ENCODE results near the gene CTNS.

- TF ChIP-seq, protein P1, sequence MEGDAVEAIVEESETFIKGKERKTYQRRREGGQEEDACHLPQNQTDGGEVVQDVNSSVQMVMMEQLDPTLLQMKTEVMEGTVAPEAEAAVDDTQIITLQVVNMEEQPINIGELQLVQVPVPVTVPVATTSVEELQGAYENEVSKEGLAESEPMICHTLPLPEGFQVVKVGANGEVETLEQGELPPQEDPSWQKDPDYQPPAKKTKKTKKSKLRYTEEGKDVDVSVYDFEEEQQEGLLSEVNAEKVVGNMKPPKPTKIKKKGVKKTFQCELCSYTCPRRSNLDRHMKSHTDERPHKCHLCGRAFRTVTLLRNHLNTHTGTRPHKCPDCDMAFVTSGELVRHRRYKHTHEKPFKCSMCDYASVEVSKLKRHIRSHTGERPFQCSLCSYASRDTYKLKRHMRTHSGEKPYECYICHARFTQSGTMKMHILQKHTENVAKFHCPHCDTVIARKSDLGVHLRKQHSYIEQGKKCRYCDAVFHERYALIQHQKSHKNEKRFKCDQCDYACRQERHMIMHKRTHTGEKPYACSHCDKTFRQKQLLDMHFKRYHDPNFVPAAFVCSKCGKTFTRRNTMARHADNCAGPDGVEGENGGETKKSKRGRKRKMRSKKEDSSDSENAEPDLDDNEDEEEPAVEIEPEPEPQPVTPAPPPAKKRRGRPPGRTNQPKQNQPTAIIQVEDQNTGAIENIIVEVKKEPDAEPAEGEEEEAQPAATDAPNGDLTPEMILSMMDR (IDR thresholded peaks at IDR 0.05), result no peak
- TF ChIP-seq ZFX (IDR thresholded peaks at IDR 0.05; ENCODE audit: borderline replicate concordance), result no peak
Observed at GRCh38 chr17:3609689-3610088, 26.9 kb upstream of the CTNS start.

All from 22Rv1 (cell line).